Thyroid gland (tissue), 4 donors: Measurements from ENCODE around the gene NOXA1.

Experiments
- CTCF ChIP-seq, 6 experiments: fragments of 200-600 bp in 3 of 6; fragments of 450-650 bp in 3 of 6; sonication (generic) in 3 of 6; IDR thresholded peaks; one replicate each; pipeline ENCODE4 v1.5.1; 2016 to 2019; ENCODE audit warnings: antibody characterized with exemption in 6 of 6, mild to moderate bottlenecking in 2 of 6, inconsistent platforms in 1 of 6, moderate library complexity in 1 of 6
- POLR2A ChIP-seq, 2 donors: fragments of 450-650 bp; IDR thresholded peaks; one replicate each; pipeline ENCODE4 v1.6.1; 2017; ENCODE audit warnings: antibody characterized with exemption in 2 of 2, mild to moderate bottlenecking in 2 of 2, moderate library complexity in 1 of 2

GRCh38 chr9:137379761-137380161 lies 43.4 kb upstream of the NOXA1 start:
- TF ChIP-seq POLR2A (IDR thresholded peaks at IDR 0.05) (no peak), CTCF (IDR thresholded peaks at IDR 0.05) (no peak)
